ENCODE data around the gene TMEM176B. TPM values are rescaled to one million over a fixed set of nuclear protein-coding genes. Genes with fewer than 3 reads are reported as not detected.

Gene TMEM176B
- total RNA-seq, 2 experiments from 2014 or later = 0.09 TPM; not detected in 1

GRCh38 chr7:150826061-150826849 lies 26.1 kb upstream of the TMEM176B start:
- no peaks in the 10 kb centered on the region for H4K20me1 ChIP-seq (ENCODE audit: insufficient read depth, low read length)
- H3K9me3 ChIP-seq (ENCODE audit: low read length) = no peaks in the 10 kb centered on the region
- no peak overlapping the region for H2AFZ ChIP-seq (ENCODE audit: low read length)
- TF ChIP-seq CTCF (conservative IDR thresholded peaks at IDR 0.05; ENCODE audit: low read length) = no peak
- no peak for TF ChIP-seq EZH2phosphoT487 (IDR thresholded peaks at IDR 0.05; ENCODE audit: borderline replicate concordance, low read depth, low read length)
- H3K4me1 ChIP-seq (ENCODE audit: insufficient read depth, low read length, poor library complexity, severe bottlenecking) = no peaks in the 10 kb centered on the region
- no peaks in the 10 kb centered on the region for H3K9me2 ChIP-seq (ENCODE audit: insufficient read depth, low read length)
- DNase-seq (ENCODE audit: low spot score) = no peak
- ChIA-PET POLR2A (no interaction called here), CTCF (ENCODE audit: unreplicated experiment) (no interaction called here)
- no peaks in the 10 kb centered on the region for H3K79me2 ChIP-seq (ENCODE audit: insufficient read depth, low read depth, low read length)
- H3K27ac ChIP-seq (ENCODE audit: low read depth, low read length, poor library complexity, severe bottlenecking) = no peak overlapping the region
- intact Hi-C loops (cut with micrococcal nuclease; ENCODE audit: unreplicated experiment) = no loop called here
- no peaks in the 10 kb centered on the region for H3K36me3 ChIP-seq (ENCODE audit: insufficient read depth, low read length)
- no TSS peak for BruUV-seq (replicated peaks)
- H3K4me3 ChIP-seq (ENCODE audit: low read depth, low read length, poor library complexity, severe bottlenecking) = no peak overlapping the region
- no peak overlapping the region for H3K4me2 ChIP-seq (ENCODE audit: low read length)

GRCh38 chr7:150824379-150825177 lies 24.4 kb upstream of the TMEM176B start:
- POLR2A ChIA-PET = no interaction called here
- H3K36me3 ChIP-seq (ENCODE audit: insufficient read depth, low read length) = no peaks in the 10 kb centered on the region
- no TSS peak for BruUV-seq (replicated peaks)
- H3K9me3 ChIP-seq (ENCODE audit: low read length) = no peaks in the 10 kb centered on the region
- CTCF ChIA-PET (ENCODE audit: unreplicated experiment) = no interaction called here
- no peaks in the 10 kb centered on the region for H3K79me2 ChIP-seq (ENCODE audit: insufficient read depth, low read depth, low read length)
- no peak overlapping the region for H3K4me2 ChIP-seq (ENCODE audit: low read length)
- no peaks in the 10 kb centered on the region for H3K4me1 ChIP-seq (ENCODE audit: insufficient read depth, low read length, poor library complexity, severe bottlenecking)
- no peaks in the 10 kb centered on the region for H4K20me1 ChIP-seq (ENCODE audit: insufficient read depth, low read length)
- H3K4me3 ChIP-seq (ENCODE audit: low read depth, low read length, poor library complexity, severe bottlenecking) = no peak overlapping the region
- TF ChIP-seq EZH2phosphoT487 (IDR thresholded peaks at IDR 0.05; ENCODE audit: borderline replicate concordance, low read depth, low read length) = no peak
- TF ChIP-seq CTCF (conservative IDR thresholded peaks at IDR 0.05; ENCODE audit: low read length) = no peak
- H3K9me2 ChIP-seq (ENCODE audit: insufficient read depth, low read length) = no peaks in the 10 kb centered on the region
- no peak for DNase-seq (ENCODE audit: low spot score)
- no peak overlapping the region for H3K27ac ChIP-seq (ENCODE audit: low read depth, low read length, poor library complexity, severe bottlenecking)
- H2AFZ ChIP-seq (ENCODE audit: low read length) = no peak overlapping the region
- intact Hi-C loops (cut with micrococcal nuclease; ENCODE audit: unreplicated experiment) = no loop called here

All from OCI-LY7 (cell line).